HCT116 (cell line): ENCODE results near the gene TRIM69. TPM values are rescaled to one million over a fixed set of nuclear protein-coding genes. Genes with fewer than 3 reads are reported as not detected.

Experiments
- ATAC-seq: fragments of 200-7000 bp; cut with Tn5 transposase; 2 replicates; pipeline ENCODE4 v1.9.1; 2020; ENCODE audit warnings: mild to moderate bottlenecking, moderate library complexity
- BruUV-seq: library from RNA; stranded (reverse); fragments of 400-500 nt; replicated peaks from 2 replicates; lab custom pipeline; 2021; lab: Mats Ljungman, UMichigan
- CTCF ChIA-PET: fragments of 300-600 bp; sonication (Branson Sonifier 250); formaldehyde crosslinking; loops from one replicate; lab custom pipeline; 2021; ENCODE audit warnings: antibody characterized with exemption; lab: Charles Lee
- POLR2A ChIA-PET: fragments of 300-600, 350-600 bp; sonication (Branson Sonifier 250); formaldehyde crosslinking; loops from one replicate; lab custom pipeline; 2021; ENCODE audit warnings: antibody characterized with exemption; lab: Charles Lee
- RAD21 ChIA-PET, 2 experiments: fragments of 300-600 bp; sonication (Branson Sonifier 250); formaldehyde crosslinking; loops; one replicate each; lab custom pipeline; 2023; ENCODE audit warnings: low total read pairs in 2 of 2; ENCODE audit not compliant: uncharacterized antibody in 2 of 2, unreplicated experiment in 2 of 2, low non-redundant PET in 1 of 2; lab: Charles Lee
- DNase-seq: peaks from one replicate; pipeline ENCODE4 v3.0.0-alpha.2; 2010; ENCODE audit warnings: low read depth, low spot score
- H2AFZ ChIP-seq: fragments of 200-600 bp; shearing (Covaris generic), sonication (generic); 2 replicates; pipeline ENCODE4 v1.6.1; 2017; ENCODE audit warnings: low read depth, mixed run types, mixed read lengths, antibody characterized with exemption, low read length; ENCODE audit not compliant: poor library complexity, severe bottlenecking
- H3K27ac ChIP-seq: 2 replicates; pipeline ENCODE4 v1.5.1; 2012; ENCODE audit warnings: low read depth, low read length
- H3K27me3 ChIP-seq: fragments of 200-600 bp; sonication (generic); 2 replicates; pipeline ENCODE4 v1.6.1; 2016; ENCODE audit warnings: mixed run types, low read length, mixed read lengths; ENCODE audit not compliant: insufficient read depth
- H3K36me3 ChIP-seq, 2 experiments: fragments of 200-500 bp in 1 of 2; fragments of 200-600 bp in 1 of 2; sonication (Bioruptor generic) in 1 of 2; sonication (generic) in 1 of 2; 2 replicates each; pipeline versions ENCODE4 v1.5.1 to v1.6.1; 2014 to 2016; ENCODE audit warnings: low read length in 2 of 2, inconsistent platforms in 1 of 2, mixed read lengths in 1 of 2, mixed run types in 1 of 2; ENCODE audit not compliant: insufficient read depth in 2 of 2, control insufficient read depth in 1 of 2
- H3K4me1 ChIP-seq, 2 experiments: fragments of 200-600 bp in 1 of 2; sonication (generic) in 1 of 2; 2 replicates each; pipeline versions ENCODE4 v1.5.1 to v1.6.1; 2012 to 2017; ENCODE audit warnings: low read length in 2 of 2, inconsistent platforms in 1 of 2, mild to moderate bottlenecking in 1 of 2, mixed read lengths in 1 of 2, mixed run types in 1 of 2, moderate library complexity in 1 of 2; ENCODE audit not compliant: insufficient read depth in 2 of 2, control insufficient read depth in 1 of 2
- H3K4me2 ChIP-seq: fragments of 200-600 bp; sonication (generic); 2 replicates; pipeline ENCODE4 v1.6.1; 2017; ENCODE audit warnings: mixed run types, low read length, mixed read lengths
- H3K4me3 ChIP-seq, 2 experiments: fragments of 200-600 bp in 1 of 2; sonication (generic) in 1 of 2; replicated peaks in 1 of 2; 2 replicates each; pipeline ENCODE4 v1.5.1; 2011 to 2016; ENCODE audit warnings: low read length in 2 of 2, control low read depth in 1 of 2, low read depth in 1 of 2, mild to moderate bottlenecking in 1 of 2, mixed read lengths in 1 of 2, mixed run types in 1 of 2
- H3K79me2 ChIP-seq: fragments of 200-600 bp; sonication (generic); 2 replicates; pipeline ENCODE4 v1.6.1; 2017; ENCODE audit warnings: mild to moderate bottlenecking, mixed run types, low read length, moderate library complexity, mixed read lengths; ENCODE audit not compliant: insufficient read depth
- H3K9ac ChIP-seq: fragments of 200-600 bp; sonication (generic); 2 replicates; pipeline ENCODE4 v1.6.1; 2016; ENCODE audit warnings: low read length, mixed read lengths
- H3K9me2 ChIP-seq: fragments of 200-600 bp; sonication (generic), shearing (Covaris generic); 2 replicates; pipeline ENCODE4 v1.6.1; 2017; ENCODE audit warnings: mixed run types, mild to moderate bottlenecking, moderate library complexity; ENCODE audit not compliant: insufficient read depth
- H3K9me3 ChIP-seq, 2 experiments: fragments of 200-500 bp in 1 of 2; fragments of 200-600 bp in 1 of 2; sonication (Bioruptor generic) in 1 of 2; sonication (generic) in 1 of 2; 2 replicates each; pipeline ENCODE4 v1.6.1; 2014 to 2017; ENCODE audit warnings: low read length in 2 of 2, mixed read lengths in 2 of 2, inconsistent platforms in 1 of 2, low read depth in 1 of 2, mild to moderate bottlenecking in 1 of 2, mixed run types in 1 of 2, moderate library complexity in 1 of 2; ENCODE audit not compliant: control insufficient read depth in 1 of 2, insufficient read depth in 1 of 2
- H4K20me1 ChIP-seq: fragments of 200-600 bp; sonication (generic), shearing (Covaris generic); 2 replicates; pipeline ENCODE4 v1.6.1; 2017; ENCODE audit warnings: mixed run types, mild to moderate bottlenecking, moderate library complexity; ENCODE audit not compliant: insufficient read depth
- EGR1 ChIP-seq: IDR thresholded peaks from 2 replicates; pipeline ENCODE4 v1.6.1; 2012; ENCODE audit warnings: low read depth
- EZH2 ChIP-seq: fragments of 200-600 bp; sonication (generic); IDR thresholded peaks from 2 replicates; pipeline ENCODE4 v1.6.1; 2017; ENCODE audit warnings: antibody characterized with exemption, mixed run types
- FOSL1 ChIP-seq: IDR thresholded peaks from 2 replicates; pipeline ENCODE4 v1.6.1; 2012; ENCODE audit warnings: low read depth
- POLR2A ChIP-seq: IDR thresholded peaks from 2 replicates; pipeline ENCODE4 v1.7.0; 2011; ENCODE audit warnings: borderline replicate concordance; ENCODE audit not compliant: insufficient read depth, insufficient read length; ENCODE audit errors: extremely low read depth
- POLR2AphosphoS5 ChIP-seq: IDR thresholded peaks from 2 replicates; pipeline ENCODE4 v1.6.1; 2011; ENCODE audit warnings: mild to moderate bottlenecking, low read depth, low read length, moderate library complexity
- RAD21 ChIP-seq: IDR thresholded peaks from 2 replicates; pipeline ENCODE4 v1.6.1; 2012; ENCODE audit warnings: low read depth, mild to moderate bottlenecking
- SIN3A ChIP-seq: IDR thresholded peaks from 2 replicates; pipeline ENCODE4 v1.6.1; 2012; ENCODE audit warnings: low read depth
- TCF7L2 ChIP-seq: IDR thresholded peaks from 2 replicates; pipeline ENCODE4 v1.7.0; 2011; ENCODE audit warnings: borderline replicate concordance, inconsistent platforms; ENCODE audit not compliant: insufficient read depth, insufficient read length; ENCODE audit errors: extremely low read depth
- YY1 ChIP-seq: IDR thresholded peaks from 2 replicates; pipeline ENCODE4 v1.6.1; 2011; ENCODE audit warnings: low read length, low read depth, moderate library complexity, mild to moderate bottlenecking; ENCODE audit not compliant: insufficient replicate concordance; ENCODE audit errors: extremely low read depth
- ZNF274 ChIP-seq: fragments of 200-500 bp; sonication (Bioruptor generic); IDR thresholded peaks from 2 replicates; pipeline ENCODE4 v1.6.1; 2014; ENCODE audit warnings: mild to moderate bottlenecking, low read depth, low read length, inconsistent platforms
- intact Hi-C: fragments of 100-400 bp; cut with micrococcal nuclease; formaldehyde crosslinking; loops from 2 replicates; pipeline ENCODE4 v1.10.0; 2022
- total RNA-seq: library from RNA; stranded (reverse); gene quantifications from one replicate; pipeline ENCODE4 v1.2.1, GENCODE V29; 2021; ENCODE audit not compliant: unreplicated experiment
- TF ChIP-seq, protein P1 (sequence below): IDR thresholded peaks from 2 replicates; pipeline ENCODE4 v1.6.1; 2012
- TF ChIP-seq, protein P2 (sequence below): IDR thresholded peaks from 2 replicates; pipeline ENCODE4 v1.6.1; 2011; ENCODE audit warnings: mild to moderate bottlenecking, low read length, moderate library complexity; ENCODE audit not compliant: insufficient replicate concordance; ENCODE audit errors: extremely low read depth
- TF ChIP-seq, protein P3 (sequence below), 3 experiments: fragments of 200-600 bp in 1 of 3; sonication (generic) in 1 of 3; IDR thresholded peaks in 2 of 3; conservative IDR thresholded peaks in 1 of 3; 2 replicates each; pipeline ENCODE4 v1.5.1; 2012 to 2017; ENCODE audit warnings: low read depth in 2 of 3, low read length in 2 of 3, antibody characterized with exemption in 1 of 3, borderline replicate concordance in 1 of 3, control low read depth in 1 of 3, mild to moderate bottlenecking in 1 of 3, mixed read lengths in 1 of 3, mixed run types in 1 of 3, moderate library complexity in 1 of 3; ENCODE audit not compliant: insufficient read depth in 1 of 3
- TF ChIP-seq, protein P4 (sequence below): IDR thresholded peaks from 2 replicates; pipeline ENCODE4 v1.6.1; 2012; ENCODE audit warnings: low read depth

TRIM69 gene
- total RNA-seq, 1 experiment from 2014 or later: 13.0 TPM

DNA sequence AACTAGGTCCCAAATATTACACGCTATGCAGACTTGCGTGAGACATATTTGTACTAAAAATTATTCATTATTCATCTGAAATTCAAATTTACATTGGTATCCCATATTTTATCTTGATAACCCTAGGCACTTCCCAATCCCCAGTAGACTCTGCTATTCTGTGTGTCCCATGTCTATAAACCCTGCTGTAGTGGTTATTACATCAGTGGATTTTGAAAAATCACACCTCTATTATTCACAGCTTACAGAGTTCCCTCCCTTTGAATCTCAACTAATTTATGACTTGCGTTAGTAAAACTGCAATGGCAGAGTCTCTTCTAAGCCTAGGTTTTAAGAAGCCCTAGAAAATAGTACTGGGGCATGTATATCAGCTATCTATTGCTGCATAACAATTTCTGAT lies 54.3 kb downstream of the TRIM69 start:
- H3K4me3 ChIP-seq: no peak overlapping the region
- DNase-seq: no peak
- no peaks in the 10 kb centered on the region for H3K79me2 ChIP-seq
- ChIA-PET RAD21 (no interaction called here), CTCF (no interaction called here), POLR2A (no interaction called here)
- H4K20me1 ChIP-seq: no peaks in the 10 kb centered on the region
- no peaks in the 10 kb centered on the region for H3K4me1 ChIP-seq
- TF ChIP-seq, protein P1, sequence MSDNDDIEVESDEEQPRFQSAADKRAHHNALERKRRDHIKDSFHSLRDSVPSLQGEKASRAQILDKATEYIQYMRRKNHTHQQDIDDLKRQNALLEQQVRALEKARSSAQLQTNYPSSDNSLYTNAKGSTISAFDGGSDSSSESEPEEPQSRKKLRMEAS: no peak
- TF ChIP-seq RAD21 (no peak), TCF7L2 (no peak), EZH2 (no peak), POLR2AphosphoS5 (no peak), YY1 (no peak), POLR2A (no peak), FOSL1 (no peak), SIN3A (no peak), EGR1 (no peak), ZNF274 (no peak)
- TF ChIP-seq, protein P2, sequence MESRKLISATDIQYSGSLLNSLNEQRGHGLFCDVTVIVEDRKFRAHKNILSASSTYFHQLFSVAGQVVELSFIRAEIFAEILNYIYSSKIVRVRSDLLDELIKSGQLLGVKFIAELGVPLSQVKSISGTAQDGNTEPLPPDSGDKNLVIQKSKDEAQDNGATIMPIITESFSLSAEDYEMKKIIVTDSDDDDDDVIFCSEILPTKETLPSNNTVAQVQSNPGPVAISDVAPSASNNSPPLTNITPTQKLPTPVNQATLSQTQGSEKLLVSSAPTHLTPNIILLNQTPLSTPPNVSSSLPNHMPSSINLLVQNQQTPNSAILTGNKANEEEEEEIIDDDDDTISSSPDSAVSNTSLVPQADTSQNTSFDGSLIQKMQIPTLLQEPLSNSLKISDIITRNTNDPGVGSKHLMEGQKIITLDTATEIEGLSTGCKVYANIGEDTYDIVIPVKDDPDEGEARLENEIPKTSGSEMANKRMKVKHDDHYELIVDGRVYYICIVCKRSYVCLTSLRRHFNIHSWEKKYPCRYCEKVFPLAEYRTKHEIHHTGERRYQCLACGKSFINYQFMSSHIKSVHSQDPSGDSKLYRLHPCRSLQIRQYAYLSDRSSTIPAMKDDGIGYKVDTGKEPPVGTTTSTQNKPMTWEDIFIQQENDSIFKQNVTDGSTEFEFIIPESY: no peak
- TF ChIP-seq, protein P3, sequence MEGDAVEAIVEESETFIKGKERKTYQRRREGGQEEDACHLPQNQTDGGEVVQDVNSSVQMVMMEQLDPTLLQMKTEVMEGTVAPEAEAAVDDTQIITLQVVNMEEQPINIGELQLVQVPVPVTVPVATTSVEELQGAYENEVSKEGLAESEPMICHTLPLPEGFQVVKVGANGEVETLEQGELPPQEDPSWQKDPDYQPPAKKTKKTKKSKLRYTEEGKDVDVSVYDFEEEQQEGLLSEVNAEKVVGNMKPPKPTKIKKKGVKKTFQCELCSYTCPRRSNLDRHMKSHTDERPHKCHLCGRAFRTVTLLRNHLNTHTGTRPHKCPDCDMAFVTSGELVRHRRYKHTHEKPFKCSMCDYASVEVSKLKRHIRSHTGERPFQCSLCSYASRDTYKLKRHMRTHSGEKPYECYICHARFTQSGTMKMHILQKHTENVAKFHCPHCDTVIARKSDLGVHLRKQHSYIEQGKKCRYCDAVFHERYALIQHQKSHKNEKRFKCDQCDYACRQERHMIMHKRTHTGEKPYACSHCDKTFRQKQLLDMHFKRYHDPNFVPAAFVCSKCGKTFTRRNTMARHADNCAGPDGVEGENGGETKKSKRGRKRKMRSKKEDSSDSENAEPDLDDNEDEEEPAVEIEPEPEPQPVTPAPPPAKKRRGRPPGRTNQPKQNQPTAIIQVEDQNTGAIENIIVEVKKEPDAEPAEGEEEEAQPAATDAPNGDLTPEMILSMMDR (IDR thresholded peaks at IDR 0.05 in 2 of 3, conservative IDR thresholded peaks at IDR 0.05 in 1 of 3; ENCODE audit: borderline replicate concordance in 1 of 3, insufficient read depth in 1 of 3, low read depth in 2 of 3, low read length in 2 of 3): no peak
- TF ChIP-seq, protein P4, sequence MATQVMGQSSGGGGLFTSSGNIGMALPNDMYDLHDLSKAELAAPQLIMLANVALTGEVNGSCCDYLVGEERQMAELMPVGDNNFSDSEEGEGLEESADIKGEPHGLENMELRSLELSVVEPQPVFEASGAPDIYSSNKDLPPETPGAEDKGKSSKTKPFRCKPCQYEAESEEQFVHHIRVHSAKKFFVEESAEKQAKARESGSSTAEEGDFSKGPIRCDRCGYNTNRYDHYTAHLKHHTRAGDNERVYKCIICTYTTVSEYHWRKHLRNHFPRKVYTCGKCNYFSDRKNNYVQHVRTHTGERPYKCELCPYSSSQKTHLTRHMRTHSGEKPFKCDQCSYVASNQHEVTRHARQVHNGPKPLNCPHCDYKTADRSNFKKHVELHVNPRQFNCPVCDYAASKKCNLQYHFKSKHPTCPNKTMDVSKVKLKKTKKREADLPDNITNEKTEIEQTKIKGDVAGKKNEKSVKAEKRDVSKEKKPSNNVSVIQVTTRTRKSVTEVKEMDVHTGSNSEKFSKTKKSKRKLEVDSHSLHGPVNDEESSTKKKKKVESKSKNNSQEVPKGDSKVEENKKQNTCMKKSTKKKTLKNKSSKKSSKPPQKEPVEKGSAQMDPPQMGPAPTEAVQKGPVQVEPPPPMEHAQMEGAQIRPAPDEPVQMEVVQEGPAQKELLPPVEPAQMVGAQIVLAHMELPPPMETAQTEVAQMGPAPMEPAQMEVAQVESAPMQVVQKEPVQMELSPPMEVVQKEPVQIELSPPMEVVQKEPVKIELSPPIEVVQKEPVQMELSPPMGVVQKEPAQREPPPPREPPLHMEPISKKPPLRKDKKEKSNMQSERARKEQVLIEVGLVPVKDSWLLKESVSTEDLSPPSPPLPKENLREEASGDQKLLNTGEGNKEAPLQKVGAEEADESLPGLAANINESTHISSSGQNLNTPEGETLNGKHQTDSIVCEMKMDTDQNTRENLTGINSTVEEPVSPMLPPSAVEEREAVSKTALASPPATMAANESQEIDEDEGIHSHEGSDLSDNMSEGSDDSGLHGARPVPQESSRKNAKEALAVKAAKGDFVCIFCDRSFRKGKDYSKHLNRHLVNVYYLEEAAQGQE: no peak
- no peaks in the 10 kb centered on the region for H3K27me3 ChIP-seq
- BruUV-seq: no TSS peak
- ATAC-seq: no peak
- H3K9me2 ChIP-seq: no peaks in the 10 kb centered on the region
- H2AFZ ChIP-seq: no peak overlapping the region
- intact Hi-C loops: no loop called here
- H3K27ac ChIP-seq: no peak overlapping the region
- no peaks in the 10 kb centered on the region for H3K36me3 ChIP-seq
- H3K4me2 ChIP-seq: no peak overlapping the region
- no peak overlapping the region for H3K9ac ChIP-seq
- no peaks in the 10 kb centered on the region for H3K9me3 ChIP-seq
